GM12891 (cell line): Measurements from ENCODE around the gene PHF21A.

ENCODE experiments used
- POLR2A ChIP-seq: IDR thresholded peaks from 2 replicates; pipeline ENCODE4 v1.6.1; 2011; ENCODE audit warnings: low read depth, low read length, control low read depth
- POLR2AphosphoS5 ChIP-seq: IDR thresholded peaks from 2 replicates; pipeline ENCODE4 v1.6.1; 2011; ENCODE audit warnings: low read depth, low read length, control low read depth
- SPI1 ChIP-seq: IDR thresholded peaks from 2 replicates; pipeline ENCODE4 v1.6.1; 2011; ENCODE audit warnings: low read depth, low read length, control low read depth
- TAF1 ChIP-seq: IDR thresholded peaks from 2 replicates; pipeline ENCODE4 v1.6.1; 2011; ENCODE audit warnings: low read depth, low read length, control low read depth

GRCh38 chr11:45932217-45932616 lies 189.0 kb downstream of the PHF21A start:
- TF ChIP-seq POLR2AphosphoS5 (no peak), POLR2A (no peak), TAF1 (no peak), SPI1 (no peak)
